H9 (cell line): ENCODE data around the gene PAK5. TPM values are rescaled to one million over a fixed set of nuclear protein-coding genes. Genes with fewer than 3 reads are reported as not detected.

Experiments used
- DNase-seq: peaks from one replicate; pipeline ENCODE4 v3.0.0-alpha.2; 2017
- H2AFZ ChIP-seq: one replicate; pipeline ENCODE4 v1.6.1; 2013; ENCODE audit warnings: mild to moderate bottlenecking, low read length, control low read depth, moderate library complexity
- H2AK5ac ChIP-seq: 2 replicates; pipeline ENCODE4 v1.6.1; 2013; ENCODE audit warnings: low read length, control low read depth, mixed read lengths; ENCODE audit not compliant: insufficient read length
- H2BK120ac ChIP-seq: one replicate; pipeline ENCODE4 v1.6.1; 2013; ENCODE audit warnings: low read depth, mild to moderate bottlenecking, low read length, control low read depth, inconsistent platforms; ENCODE audit not compliant: poor library complexity, severe bottlenecking
- H2BK12ac ChIP-seq: 2 replicates; pipeline ENCODE4 v1.6.1; 2013; ENCODE audit warnings: low read length, control low read depth, mixed read lengths, low read depth; ENCODE audit not compliant: insufficient read length
- H2BK15ac ChIP-seq: 2 replicates; pipeline ENCODE4 v1.6.1; 2013; ENCODE audit warnings: low read depth, low read length, control low read depth
- H2BK20ac ChIP-seq: one replicate; pipeline ENCODE4 v1.6.1; 2013; ENCODE audit warnings: low read depth, mild to moderate bottlenecking, low read length, control low read depth, inconsistent platforms; ENCODE audit not compliant: poor library complexity, severe bottlenecking
- H2BK5ac ChIP-seq: 2 replicates; pipeline ENCODE4 v1.6.1; 2013; ENCODE audit warnings: low read length, control low read depth, mixed read lengths; ENCODE audit not compliant: insufficient read length
- H3K14ac ChIP-seq: 2 replicates; pipeline ENCODE4 v1.6.1; 2013; ENCODE audit warnings: low read length, control low read depth; ENCODE audit not compliant: insufficient read depth
- H3K18ac ChIP-seq: 2 replicates; pipeline ENCODE4 v1.6.1; 2013; ENCODE audit warnings: low read depth, mild to moderate bottlenecking, mixed read lengths, low read length, control low read depth; ENCODE audit not compliant: insufficient read length
- H3K23ac ChIP-seq: 2 replicates; pipeline ENCODE4 v1.6.1; 2013; ENCODE audit warnings: low read length, control low read depth, mixed read lengths, low read depth; ENCODE audit not compliant: insufficient read length
- H3K23me2 ChIP-seq: 2 replicates; pipeline ENCODE4 v1.6.1; 2013; ENCODE audit warnings: low read depth, mild to moderate bottlenecking, mixed read lengths, low read length, control low read depth; ENCODE audit not compliant: insufficient read length, poor library complexity, severe bottlenecking
- H3K27ac ChIP-seq: 2 replicates; pipeline ENCODE4 v1.5.1; 2013; ENCODE audit warnings: low read length, control low read depth, mixed read lengths, low read depth; ENCODE audit not compliant: insufficient read length
- H3K27me3 ChIP-seq: 2 replicates; pipeline ENCODE4 v1.6.1; 2013; ENCODE audit warnings: low read length, control low read depth, inconsistent platforms; ENCODE audit not compliant: insufficient read depth
- H3K4ac ChIP-seq: 2 replicates; pipeline ENCODE4 v1.6.1; 2013; ENCODE audit warnings: low read depth, mild to moderate bottlenecking, control low read depth, inconsistent platforms, low read length, moderate library complexity
- H3K4me1 ChIP-seq: 2 replicates; pipeline ENCODE4 v1.6.1; 2013; ENCODE audit warnings: low read length, control low read depth, inconsistent platforms; ENCODE audit not compliant: insufficient read depth
- H3K4me2 ChIP-seq: 2 replicates; pipeline ENCODE4 v1.6.1; 2013; ENCODE audit warnings: low read length, control low read depth, mixed read lengths; ENCODE audit not compliant: insufficient read length, insufficient read depth
- H3K56ac ChIP-seq: 2 replicates; pipeline ENCODE4 v1.6.1; 2013; ENCODE audit warnings: low read depth, mild to moderate bottlenecking, mixed read lengths, low read length, control low read depth; ENCODE audit not compliant: insufficient read length
- H3K79me1 ChIP-seq: 2 replicates; pipeline ENCODE4 v1.6.1; 2013; ENCODE audit warnings: low read depth, mild to moderate bottlenecking, moderate library complexity, low read length, control low read depth, inconsistent platforms; ENCODE audit not compliant: insufficient read depth, poor library complexity, severe bottlenecking
- H3K79me2 ChIP-seq: 2 replicates; pipeline ENCODE4 v1.6.1; 2013; ENCODE audit warnings: low read length, control low read depth, inconsistent platforms; ENCODE audit not compliant: insufficient read depth
- H3K9ac ChIP-seq: 2 replicates; pipeline ENCODE4 v1.6.1; 2013; ENCODE audit warnings: low read length, control low read depth, mixed read lengths; ENCODE audit not compliant: insufficient read length; ENCODE audit errors: extremely low read depth
- H3K9me3 ChIP-seq: one replicate; pipeline ENCODE4 v1.6.1; 2013; ENCODE audit warnings: low read depth, low read length, inconsistent platforms; ENCODE audit not compliant: control insufficient read depth
- H3T11ph ChIP-seq: one replicate; pipeline ENCODE4 v1.6.1; 2013; ENCODE audit warnings: mild to moderate bottlenecking, low read length, control low read depth, inconsistent platforms
- H4K20me1 ChIP-seq: one replicate; pipeline ENCODE4 v1.6.1; 2013; ENCODE audit not compliant: control insufficient read depth, insufficient read length, insufficient read depth
- H4K5ac ChIP-seq: 2 replicates; pipeline ENCODE4 v1.6.1; 2013; ENCODE audit warnings: low read depth, mild to moderate bottlenecking, mixed read lengths, low read length, control low read depth; ENCODE audit not compliant: insufficient read length
- H4K8ac ChIP-seq: replicated peaks from 2 replicates; pipeline ENCODE4 v1.6.1; 2013; ENCODE audit warnings: low read length, control low read depth, mixed read lengths, low read depth; ENCODE audit not compliant: insufficient read length
- H4K91ac ChIP-seq: 2 replicates; pipeline ENCODE4 v1.6.1; 2013; ENCODE audit warnings: low read depth, mild to moderate bottlenecking, moderate library complexity, mixed read lengths, low read length, control low read depth; ENCODE audit not compliant: insufficient read length
- H3K27ac Mint-ChIP-seq, 3 experiments: 2 replicates in 2 of 3; 3 replicates in 1 of 3; pipeline ENCODE4 v1.8.0; 2020 to 2021; ENCODE audit warnings: mixed read lengths in 3 of 3, mild to moderate bottlenecking in 1 of 3, moderate library complexity in 1 of 3
- H3K27me3 Mint-ChIP-seq: 2 replicates; pipeline ENCODE4 v1.8.0; 2021; ENCODE audit warnings: low read depth, mild to moderate bottlenecking, moderate library complexity, mixed read lengths
- H3K36me3 Mint-ChIP-seq, 3 experiments: 2 replicates in 2 of 3; 3 replicates in 1 of 3; pipeline ENCODE4 v1.8.0; 2020 to 2021; ENCODE audit warnings: low read depth in 3 of 3, mixed read lengths in 3 of 3; ENCODE audit not compliant: insufficient read depth in 1 of 3
- H3K4me1 Mint-ChIP-seq, 2 experiments: 2 replicates each; pipeline ENCODE4 v1.8.0; 2020; ENCODE audit warnings: mixed read lengths in 2 of 2
- H3K4me3 Mint-ChIP-seq, 2 experiments: 2 replicates in 1 of 2; 3 replicates in 1 of 2; pipeline ENCODE4 v1.8.0; 2020 to 2021; ENCODE audit warnings: mild to moderate bottlenecking in 2 of 2, mixed read lengths in 2 of 2, moderate library complexity in 1 of 2
- H3K9me3 Mint-ChIP-seq, 2 experiments: 2 replicates in 1 of 2; 3 replicates in 1 of 2; pipeline ENCODE4 v1.8.0; 2020; ENCODE audit warnings: mild to moderate bottlenecking in 2 of 2, mixed read lengths in 2 of 2, moderate library complexity in 1 of 2
- WGBS: extraction: QIAGEN DNeasy Blood & Tissue Kit; methylation state at CpG from one replicate; pipeline ENCODE4 v1.1.7; 2013; ENCODE audit warnings: missing lambda C conversion rate, low lambda C conversion rate, mixed read lengths; ENCODE audit not compliant: insufficient read length; ENCODE audit errors: extremely low coverage; 5-methylcytosine and 5-hydroxymethylcytosine counted together
- total RNA-seq: library from RNA; stranded (reverse); gene quantifications from 2 replicates; pipeline ENCODE4 v1.2.1, GENCODE V29; 2021
- TF ChIP-seq, protein P1 (sequence below): fragments of 200-600 bp; sonication (generic); conservative IDR thresholded peaks from 3 replicates; pipeline ENCODE4 v1.8.0; 2021; ENCODE audit warnings: antibody characterized with exemption, mild to moderate bottlenecking

Gene PAK5
- total RNA-seq, 1 experiment from 2014 or later: 0.20 TPM

DNA sequence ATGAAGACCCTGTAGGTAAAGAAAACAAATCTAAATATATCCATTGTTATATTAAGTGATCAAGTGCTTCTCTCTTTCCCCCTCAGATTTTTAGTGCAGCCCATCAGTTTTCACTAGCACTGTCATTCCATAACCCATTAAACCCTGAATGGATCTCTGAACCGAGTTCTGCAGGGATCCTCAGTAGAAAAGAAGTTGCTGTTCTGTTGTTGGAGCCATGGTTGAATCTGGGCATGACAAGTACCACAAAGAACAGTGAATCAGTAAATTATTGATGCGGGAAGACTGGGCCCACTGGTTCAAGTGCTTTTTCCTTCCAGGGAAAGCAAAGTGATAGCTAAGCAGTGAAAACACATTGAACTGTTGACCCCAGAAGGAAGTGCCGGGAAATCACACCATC lies 264.1 kb downstream of the PAK5 start:
- H3K27ac Mint-ChIP-seq: peak overlapping the region in 1 of 3 experiments; percentile 91; a peak in 1 of 7 replicates
- Histone ChIP-seq H3K56ac (no peak overlapping the region), H4K91ac (no peak overlapping the region), H2AFZ (no peak overlapping the region), H3K4me1 (peaks cover 36% of the 10 kb centered on the region; the same call in 1 of the 2 replicates), H3K27ac (no peak overlapping the region), H2BK20ac (no peak overlapping the region), H3K4me2 (peak overlapping the region; percentile 25), H3K14ac (no peak overlapping the region), H3K27me3 (peaks cover 7% of the 10 kb centered on the region; the same call in 1 of the 2 replicates), H2BK15ac (no peak overlapping the region), H4K20me1 (no peaks in the 10 kb centered on the region), H3K4ac (no peak overlapping the region), H3K23ac (no peak overlapping the region), H3T11ph (no peak overlapping the region), H3K79me2 (no peaks in the 10 kb centered on the region), H4K5ac (no peak overlapping the region), H2BK5ac (no peak overlapping the region), H4K8ac (no peak overlapping the region), H2AK5ac (no peak overlapping the region), H3K9me3 (no peaks in the 10 kb centered on the region), H3K9ac (no peak overlapping the region), H3K18ac (no peak overlapping the region), H2BK12ac (no peak overlapping the region), H3K79me1 (no peaks in the 10 kb centered on the region), H3K23me2 (no peaks in the 10 kb centered on the region), H2BK120ac (no peak overlapping the region)
- peaks cover 0 to 2% of the 10 kb centered on the region in 2 experiments; a peak in 1 of 5 replicates for H3K9me3 Mint-ChIP-seq
- TF ChIP-seq, protein P1, sequence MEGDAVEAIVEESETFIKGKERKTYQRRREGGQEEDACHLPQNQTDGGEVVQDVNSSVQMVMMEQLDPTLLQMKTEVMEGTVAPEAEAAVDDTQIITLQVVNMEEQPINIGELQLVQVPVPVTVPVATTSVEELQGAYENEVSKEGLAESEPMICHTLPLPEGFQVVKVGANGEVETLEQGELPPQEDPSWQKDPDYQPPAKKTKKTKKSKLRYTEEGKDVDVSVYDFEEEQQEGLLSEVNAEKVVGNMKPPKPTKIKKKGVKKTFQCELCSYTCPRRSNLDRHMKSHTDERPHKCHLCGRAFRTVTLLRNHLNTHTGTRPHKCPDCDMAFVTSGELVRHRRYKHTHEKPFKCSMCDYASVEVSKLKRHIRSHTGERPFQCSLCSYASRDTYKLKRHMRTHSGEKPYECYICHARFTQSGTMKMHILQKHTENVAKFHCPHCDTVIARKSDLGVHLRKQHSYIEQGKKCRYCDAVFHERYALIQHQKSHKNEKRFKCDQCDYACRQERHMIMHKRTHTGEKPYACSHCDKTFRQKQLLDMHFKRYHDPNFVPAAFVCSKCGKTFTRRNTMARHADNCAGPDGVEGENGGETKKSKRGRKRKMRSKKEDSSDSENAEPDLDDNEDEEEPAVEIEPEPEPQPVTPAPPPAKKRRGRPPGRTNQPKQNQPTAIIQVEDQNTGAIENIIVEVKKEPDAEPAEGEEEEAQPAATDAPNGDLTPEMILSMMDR: no peak
- 0 out of 5 replicates have a peak overlapping the region, but pooled peaks of 1 of the 2 experiments have one; percentile 59 for H3K4me3 Mint-ChIP-seq
- H3K4me1 Mint-ChIP-seq: peaks cover 58 to 67% of the 10 kb centered on the region in 2 experiments
- peaks cover 71% of the 10 kb centered on the region for H3K27me3 Mint-ChIP-seq
- no peak for DNase-seq
- H3K36me3 Mint-ChIP-seq: peaks cover 0 to 2% (median 0%) of the 10 kb centered on the region in 3 experiments; a peak in 2 of 7 replicates
- no CpG with 5 or more reads among the region's 3 CpGs for WGBS
